ENCODE data around the gene MAMLD1.

Gene MAMLD1

DNA sequence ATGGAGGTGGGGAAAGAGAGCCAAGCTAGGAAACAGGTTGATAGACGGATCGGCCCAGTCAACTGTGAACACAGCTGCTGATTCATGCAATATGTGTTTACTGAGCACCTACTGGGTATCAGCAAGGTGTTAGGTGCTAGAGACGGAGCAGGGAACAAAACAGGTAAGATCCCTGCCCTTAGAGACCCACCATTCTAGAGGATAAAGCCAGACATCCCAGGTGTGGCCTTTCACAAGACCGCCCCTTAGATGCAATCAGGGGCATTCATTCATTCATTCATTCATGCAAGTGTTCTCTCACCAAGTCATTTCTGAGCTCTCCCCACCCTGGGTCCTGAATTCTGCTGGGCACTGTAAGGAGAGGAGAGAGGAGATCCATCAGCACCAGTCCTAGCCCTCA, 185.1 kb downstream of the MAMLD1 start:
- TF ChIP-seq CTCF (IDR thresholded peaks at IDR 0.05; ENCODE audit: extremely low read depth, insufficient read depth, missing control alignments) = no peak
- in situ Hi-C loops (cut with MboI; ENCODE audit: low pct_unique_long_range_greater_than_20kb, low sequenced_read_pairs, unreplicated experiment) = no loop called here
- no peak for DNase-seq (ENCODE audit: low spot score)

- in situ Hi-C loops (cut with MboI; ENCODE audit: low pct_unique_long_range_greater_than_20kb, low sequenced_read_pairs, unreplicated experiment) = no loop called here
- TF ChIP-seq CTCF (IDR thresholded peaks at IDR 0.05; ENCODE audit: extremely low read depth, insufficient read depth, missing control alignments) = no peak
- no peak for DNase-seq (ENCODE audit: low spot score)
These were observed 185.6 kb downstream of the MAMLD1 start for GRCh38 chrX:150548684-150549083.

DNA sequence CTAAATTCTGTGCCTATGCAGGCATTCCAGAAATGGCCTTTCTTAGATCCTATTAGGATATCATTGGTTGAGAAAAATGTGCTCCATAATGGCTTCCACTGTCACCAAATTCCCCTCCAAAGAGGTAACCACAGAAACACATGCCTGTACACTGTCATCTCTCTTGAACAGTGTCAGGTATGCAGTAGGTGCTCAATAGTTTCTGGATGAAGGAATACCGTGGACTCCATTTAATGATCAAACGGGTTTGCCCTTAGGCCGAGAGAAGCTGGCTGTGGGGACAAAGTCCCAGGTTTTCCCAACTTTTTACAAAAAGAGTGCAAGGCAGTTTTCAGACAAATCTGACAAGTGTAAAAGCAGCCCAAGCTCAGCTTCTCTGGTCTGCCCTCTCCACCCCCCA, 188.8 kb downstream of the MAMLD1 start:
- in situ Hi-C loops (cut with MboI; ENCODE audit: low pct_unique_long_range_greater_than_20kb, low sequenced_read_pairs, unreplicated experiment) = no loop called here
- no peak for DNase-seq (ENCODE audit: low spot score)
- TF ChIP-seq CTCF (IDR thresholded peaks at IDR 0.05; ENCODE audit: extremely low read depth, insufficient read depth, missing control alignments) = no peak

GRCh38 chrX:150558424-150558823, 195.3 kb downstream of the MAMLD1 start:
- in situ Hi-C loops (cut with MboI; ENCODE audit: low pct_unique_long_range_greater_than_20kb, low sequenced_read_pairs, unreplicated experiment) = no loop called here
- TF ChIP-seq CTCF (IDR thresholded peaks at IDR 0.05; ENCODE audit: extremely low read depth, insufficient read depth, missing control alignments) = no peak
- DNase-seq (ENCODE audit: low spot score) = peak; percentile 2

Data from GM13977 (cell line).